Astrocyte of the spinal cord (primary cell): ENCODE measurements around the gene CACNA1I.

Experiments
- DNase-seq: peaks from one replicate; pipeline ENCODE4 v3.0.0; 2011; ENCODE audit warnings: low read depth, low spot score
- H3K4me3 ChIP-seq: 2 replicates; pipeline ENCODE4 v1.5.1; 2011; ENCODE audit warnings: low read depth, mild to moderate bottlenecking, low read length, moderate library complexity
- in situ Hi-C: cut with HindIII; loops from 2 replicates; pipeline ENCODE4 v1.10.0; 2017; ENCODE audit warnings: low sequenced_read_pairs
- TF ChIP-seq, protein P1 (sequence below): IDR thresholded peaks from 2 replicates; pipeline ENCODE4 v1.5.1; 2012; ENCODE audit warnings: low read depth, mild to moderate bottlenecking, low read length, inconsistent platforms

The CACNA1I gene

DNA sequence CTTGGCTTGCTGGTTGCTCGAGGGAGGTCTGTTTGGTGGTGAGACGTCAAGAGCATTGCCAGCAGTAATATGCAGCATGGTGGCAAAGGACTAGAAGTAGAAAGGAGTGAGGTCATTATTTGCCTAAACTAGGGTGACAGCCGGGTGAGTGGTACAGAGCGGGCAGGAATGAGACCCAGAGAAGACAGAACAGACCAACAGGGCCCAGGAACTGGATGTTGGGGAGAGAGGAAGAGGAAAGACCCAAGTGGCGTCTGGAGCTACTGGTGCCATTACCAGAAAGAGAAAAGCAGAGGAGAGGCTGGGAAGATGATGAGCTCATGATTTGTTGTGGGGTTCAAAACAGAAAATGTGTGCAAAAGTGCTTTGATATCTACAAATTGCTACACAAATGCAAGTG is 164.3 kb downstream of the CACNA1I start:
- no peak overlapping the region for H3K4me3 ChIP-seq
- no peak for DNase-seq
- TF ChIP-seq, protein P1, sequence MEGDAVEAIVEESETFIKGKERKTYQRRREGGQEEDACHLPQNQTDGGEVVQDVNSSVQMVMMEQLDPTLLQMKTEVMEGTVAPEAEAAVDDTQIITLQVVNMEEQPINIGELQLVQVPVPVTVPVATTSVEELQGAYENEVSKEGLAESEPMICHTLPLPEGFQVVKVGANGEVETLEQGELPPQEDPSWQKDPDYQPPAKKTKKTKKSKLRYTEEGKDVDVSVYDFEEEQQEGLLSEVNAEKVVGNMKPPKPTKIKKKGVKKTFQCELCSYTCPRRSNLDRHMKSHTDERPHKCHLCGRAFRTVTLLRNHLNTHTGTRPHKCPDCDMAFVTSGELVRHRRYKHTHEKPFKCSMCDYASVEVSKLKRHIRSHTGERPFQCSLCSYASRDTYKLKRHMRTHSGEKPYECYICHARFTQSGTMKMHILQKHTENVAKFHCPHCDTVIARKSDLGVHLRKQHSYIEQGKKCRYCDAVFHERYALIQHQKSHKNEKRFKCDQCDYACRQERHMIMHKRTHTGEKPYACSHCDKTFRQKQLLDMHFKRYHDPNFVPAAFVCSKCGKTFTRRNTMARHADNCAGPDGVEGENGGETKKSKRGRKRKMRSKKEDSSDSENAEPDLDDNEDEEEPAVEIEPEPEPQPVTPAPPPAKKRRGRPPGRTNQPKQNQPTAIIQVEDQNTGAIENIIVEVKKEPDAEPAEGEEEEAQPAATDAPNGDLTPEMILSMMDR, result no peak
- in situ Hi-C loops, result no loop called here

DNA sequence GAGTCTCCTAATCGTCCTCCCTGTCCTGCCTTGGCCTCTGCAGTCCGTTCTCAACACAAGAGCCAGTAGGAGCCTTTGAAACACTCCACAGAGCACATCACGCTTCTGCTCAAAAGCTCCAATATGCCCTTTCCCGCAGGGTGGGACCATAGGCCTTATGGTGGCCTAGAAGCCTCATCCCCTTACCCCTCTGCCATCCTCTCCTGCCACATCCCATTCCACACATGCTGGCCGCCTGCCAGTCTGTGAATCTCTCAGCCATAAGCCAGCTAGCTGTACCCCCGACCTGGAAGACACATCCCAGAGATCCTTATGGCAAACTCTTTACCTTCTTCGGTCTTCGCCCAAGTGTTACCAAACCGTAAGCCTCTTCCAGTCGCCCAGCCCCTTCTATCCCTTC is 165.2 kb downstream of the CACNA1I start:
- H3K4me3 ChIP-seq, result no peak overlapping the region
- in situ Hi-C loops, result no loop called here
- DNase-seq, result no peak
- TF ChIP-seq, protein P1, result no peak

DNA sequence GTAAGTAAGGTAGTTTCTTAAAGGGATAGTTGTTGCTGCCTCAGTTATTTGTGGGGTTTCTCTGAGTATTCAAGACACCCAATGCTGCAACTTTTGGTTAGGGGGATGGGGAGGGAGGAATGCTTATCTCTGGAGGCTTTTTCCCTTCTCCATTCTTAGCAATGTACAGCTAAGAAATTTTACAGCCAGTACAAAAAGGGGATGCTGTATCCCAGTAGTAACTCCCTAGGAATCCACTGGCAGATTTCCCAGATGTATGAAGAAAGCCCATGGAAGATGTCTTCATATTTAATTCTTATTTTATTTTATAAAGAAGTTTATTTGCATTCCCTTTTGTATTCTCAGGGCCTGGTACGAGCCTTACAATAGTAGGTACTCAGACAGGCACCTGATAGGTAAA is 168.2 kb downstream of the CACNA1I start:
- in situ Hi-C loops, result no loop called here
- DNase-seq, result no peak
- TF ChIP-seq, protein P1, result no peak

More for the DNA sequence above, 168.2 kb downstream of the CACNA1I start:
- no peak overlapping the region for H3K4me3 ChIP-seq
